KMS-11 (cell line): Measurements from ENCODE around the gene TRRAP.

ENCODE experiments used
- H2AFZ ChIP-seq: fragments of 200-600 bp; sonication (generic); 2 replicates; pipeline ENCODE4 v1.6.1; 2016; ENCODE audit warnings: antibody characterized with exemption, mixed run types, low read depth
- H3K27ac ChIP-seq: fragments of 200-600 bp; sonication (generic); 2 replicates; pipeline ENCODE4 v1.6.1; 2016; ENCODE audit warnings: mild to moderate bottlenecking, mixed run types
- H3K27me3 ChIP-seq: fragments of 200-600 bp; sonication (generic); 2 replicates; pipeline ENCODE4 v1.6.1; 2017; ENCODE audit warnings: mild to moderate bottlenecking, low read depth, mixed run types, moderate library complexity; ENCODE audit not compliant: insufficient read depth
- H3K36me3 ChIP-seq: fragments of 200-600 bp; sonication (generic); 2 replicates; pipeline ENCODE4 v1.6.1; 2017; ENCODE audit warnings: mild to moderate bottlenecking, mixed run types; ENCODE audit not compliant: insufficient read depth
- H3K4me1 ChIP-seq: fragments of 200-600 bp; sonication (generic); 2 replicates; pipeline ENCODE4 v1.6.1; 2016; ENCODE audit warnings: mild to moderate bottlenecking, low read depth, mixed run types; ENCODE audit not compliant: poor library complexity, severe bottlenecking
- H3K4me2 ChIP-seq: fragments of 200-600 bp; sonication (generic); 2 replicates; pipeline ENCODE4 v1.7.0; 2016; ENCODE audit warnings: mild to moderate bottlenecking, mixed run types
- H3K4me3 ChIP-seq: fragments of 200-600 bp; sonication (generic); IDR thresholded peaks from 2 replicates; pipeline ENCODE4 v1.6.1; 2017; ENCODE audit warnings: low read depth, low read length, mixed read lengths; ENCODE audit not compliant: insufficient read depth
- H3K79me2 ChIP-seq: fragments of 200-600 bp; sonication (generic); 2 replicates; pipeline ENCODE4 v1.6.1; 2016; ENCODE audit warnings: low read depth, mixed run types; ENCODE audit not compliant: insufficient read depth
- H3K9ac ChIP-seq: fragments of 200-600 bp; sonication (generic); 2 replicates; pipeline ENCODE4 v1.6.1; 2016; ENCODE audit warnings: mild to moderate bottlenecking, mixed run types
- H4K20me1 ChIP-seq: fragments of 200-600 bp; sonication (generic); 2 replicates; pipeline ENCODE4 v1.6.1; 2016; ENCODE audit warnings: mild to moderate bottlenecking, mixed run types; ENCODE audit not compliant: insufficient read depth
- TF ChIP-seq, protein P1 (sequence below): fragments of 200-600 bp; sonication (generic); conservative IDR thresholded peaks from 2 replicates; pipeline ENCODE4 v1.6.1; 2017; ENCODE audit warnings: low read depth, mild to moderate bottlenecking, antibody characterized with exemption, low read length, moderate library complexity, mixed read lengths

The TRRAP gene

DNA sequence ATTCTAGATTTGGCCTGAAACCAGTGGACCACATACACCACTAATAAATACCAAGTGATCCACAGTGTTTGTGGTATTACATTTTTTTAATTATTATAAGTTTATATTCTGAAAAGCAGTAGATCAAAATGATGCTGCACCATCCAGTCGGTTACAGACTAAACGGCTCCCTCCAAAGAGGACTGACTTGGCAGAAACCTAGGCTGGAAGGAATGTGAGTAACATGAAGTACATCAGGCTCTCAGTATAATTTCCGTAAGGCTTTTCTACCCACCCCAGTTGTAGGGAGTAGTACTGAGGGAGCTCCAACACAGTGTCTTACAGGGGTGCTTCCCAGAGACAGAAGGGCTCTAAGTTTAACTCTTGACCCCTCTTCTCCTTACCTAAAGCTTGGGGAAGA, 119.5 kb downstream of the TRRAP start:
- TF ChIP-seq, protein P1, sequence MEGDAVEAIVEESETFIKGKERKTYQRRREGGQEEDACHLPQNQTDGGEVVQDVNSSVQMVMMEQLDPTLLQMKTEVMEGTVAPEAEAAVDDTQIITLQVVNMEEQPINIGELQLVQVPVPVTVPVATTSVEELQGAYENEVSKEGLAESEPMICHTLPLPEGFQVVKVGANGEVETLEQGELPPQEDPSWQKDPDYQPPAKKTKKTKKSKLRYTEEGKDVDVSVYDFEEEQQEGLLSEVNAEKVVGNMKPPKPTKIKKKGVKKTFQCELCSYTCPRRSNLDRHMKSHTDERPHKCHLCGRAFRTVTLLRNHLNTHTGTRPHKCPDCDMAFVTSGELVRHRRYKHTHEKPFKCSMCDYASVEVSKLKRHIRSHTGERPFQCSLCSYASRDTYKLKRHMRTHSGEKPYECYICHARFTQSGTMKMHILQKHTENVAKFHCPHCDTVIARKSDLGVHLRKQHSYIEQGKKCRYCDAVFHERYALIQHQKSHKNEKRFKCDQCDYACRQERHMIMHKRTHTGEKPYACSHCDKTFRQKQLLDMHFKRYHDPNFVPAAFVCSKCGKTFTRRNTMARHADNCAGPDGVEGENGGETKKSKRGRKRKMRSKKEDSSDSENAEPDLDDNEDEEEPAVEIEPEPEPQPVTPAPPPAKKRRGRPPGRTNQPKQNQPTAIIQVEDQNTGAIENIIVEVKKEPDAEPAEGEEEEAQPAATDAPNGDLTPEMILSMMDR: no peak
- Histone ChIP-seq H3K36me3 (peaks cover 15% of the 10 kb centered on the region; the same call in 1 of the 2 replicates), H4K20me1 (no peaks in the 10 kb centered on the region)

DNA sequence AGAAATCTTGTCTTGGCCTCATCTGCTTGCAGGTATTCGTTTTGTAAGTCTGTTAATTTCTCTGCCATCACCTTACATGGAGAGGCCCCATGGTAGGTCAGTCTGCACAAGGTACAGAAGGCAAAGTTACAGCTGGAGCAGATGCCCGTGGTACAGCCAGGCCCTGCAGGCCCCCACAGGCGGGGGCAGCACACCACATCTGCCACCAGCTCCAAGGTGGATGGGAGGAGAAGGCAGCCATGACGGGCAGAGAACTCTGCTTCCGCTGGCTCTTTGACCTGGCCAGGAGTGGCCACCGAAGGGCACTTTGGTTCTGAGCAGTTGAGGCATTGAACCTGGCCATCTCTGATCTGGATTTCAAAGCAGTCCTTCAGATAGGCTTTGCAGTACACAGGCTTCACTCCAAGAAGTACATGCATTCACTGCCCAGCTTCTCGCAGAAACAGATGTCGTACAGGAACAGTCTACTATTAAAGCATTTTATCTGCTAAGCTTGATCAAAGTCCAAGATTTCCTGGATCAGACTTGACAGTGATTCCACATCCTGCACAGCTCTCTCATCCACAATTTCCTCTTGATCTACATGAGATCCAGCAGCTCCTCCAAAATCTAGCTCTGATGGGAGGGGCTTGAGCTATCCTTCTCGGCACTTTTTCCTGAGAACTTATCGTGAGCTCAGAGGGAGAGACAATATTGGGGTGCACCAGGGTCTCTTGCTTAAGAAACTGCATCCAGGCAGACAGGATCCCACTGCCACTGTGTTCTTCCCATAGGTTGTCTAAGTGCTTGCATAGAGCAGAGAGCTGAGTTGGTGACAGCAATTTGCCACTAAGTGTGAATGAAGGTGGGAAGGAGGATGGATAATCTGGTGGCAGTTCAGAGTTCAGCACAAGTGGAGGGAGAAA, 120.7 kb downstream of the TRRAP start:
- H3K9ac ChIP-seq: no peak overlapping the region
- H3K4me3 ChIP-seq: no peak overlapping the region
- H3K4me2 ChIP-seq: no peak overlapping the region
- H3K79me2 ChIP-seq: peaks cover 6% of the 10 kb centered on the region; the same call in 1 of the 2 replicates
- no peaks in the 10 kb centered on the region for H4K20me1 ChIP-seq
- TF ChIP-seq, protein P1: no peak
- H3K4me1 ChIP-seq: no peaks in the 10 kb centered on the region
- no peak overlapping the region for H2AFZ ChIP-seq
- H3K27me3 ChIP-seq: no peaks in the 10 kb centered on the region
- H3K36me3 ChIP-seq: peaks cover 11% of the 10 kb centered on the region; the same call in 1 of the 2 replicates
- H3K27ac ChIP-seq: no peak overlapping the region

More for the DNA sequence above, 119.5 kb downstream of the TRRAP start:
- Histone ChIP-seq H2AFZ (no peak overlapping the region), H3K27ac (no peak overlapping the region), H3K79me2 (0 out of 2 replicates have a peak, but pooled peaks cover 6% of the 10 kb centered on the region), H3K27me3 (no peaks in the 10 kb centered on the region), H3K9ac (no peak overlapping the region), H3K4me3 (no peak overlapping the region), H3K4me2 (no peak overlapping the region), H3K4me1 (no peaks in the 10 kb centered on the region)

DNA sequence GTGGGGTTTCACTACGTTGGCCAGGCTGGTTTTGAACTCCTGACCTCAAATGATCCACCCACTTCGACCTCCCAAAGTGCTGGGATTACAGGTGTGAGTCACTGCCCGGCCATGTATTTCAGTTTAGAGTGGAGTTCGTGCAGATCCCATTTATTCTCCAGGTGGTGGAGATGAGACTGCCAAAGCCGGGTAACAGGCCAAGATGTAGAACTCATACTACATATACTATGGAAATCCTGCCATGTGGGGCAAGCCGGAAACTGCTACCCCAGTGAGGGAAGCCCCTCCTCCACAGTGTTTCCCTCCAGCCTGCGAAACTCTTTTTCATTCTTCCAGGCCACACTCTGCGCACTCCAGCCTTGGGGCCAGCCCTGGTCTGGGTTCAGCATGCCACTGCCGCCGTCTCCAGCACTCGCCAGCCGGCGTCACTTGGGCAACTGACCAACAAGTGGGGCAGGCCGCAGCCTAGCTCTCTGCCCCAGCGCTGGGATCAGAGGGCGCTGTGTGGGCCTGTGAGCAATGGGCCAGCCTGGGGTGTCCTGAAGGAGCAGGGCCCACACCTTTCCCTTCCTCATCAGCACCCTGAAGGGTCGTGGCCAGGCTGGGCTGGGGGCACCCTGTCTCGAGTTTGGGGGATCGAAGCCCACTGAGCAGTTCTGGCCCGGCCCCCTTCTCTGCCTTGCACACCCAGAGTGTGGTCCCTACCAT, 122.0 kb downstream of the TRRAP start:
- Histone ChIP-seq H3K79me2 (peaks cover 6% of the 10 kb centered on the region; the same call in 1 of the 2 replicates), H2AFZ (no peak overlapping the region), H3K4me3 (no peak overlapping the region), H3K4me2 (no peak overlapping the region), H3K36me3 (peaks cover 11% of the 10 kb centered on the region; the same call in 1 of the 2 replicates), H3K27me3 (no peaks in the 10 kb centered on the region), H3K27ac (no peak overlapping the region), H3K4me1 (no peaks in the 10 kb centered on the region), H4K20me1 (no peaks in the 10 kb centered on the region), H3K9ac (no peak overlapping the region)
- TF ChIP-seq, protein P1: no peak

DNA sequence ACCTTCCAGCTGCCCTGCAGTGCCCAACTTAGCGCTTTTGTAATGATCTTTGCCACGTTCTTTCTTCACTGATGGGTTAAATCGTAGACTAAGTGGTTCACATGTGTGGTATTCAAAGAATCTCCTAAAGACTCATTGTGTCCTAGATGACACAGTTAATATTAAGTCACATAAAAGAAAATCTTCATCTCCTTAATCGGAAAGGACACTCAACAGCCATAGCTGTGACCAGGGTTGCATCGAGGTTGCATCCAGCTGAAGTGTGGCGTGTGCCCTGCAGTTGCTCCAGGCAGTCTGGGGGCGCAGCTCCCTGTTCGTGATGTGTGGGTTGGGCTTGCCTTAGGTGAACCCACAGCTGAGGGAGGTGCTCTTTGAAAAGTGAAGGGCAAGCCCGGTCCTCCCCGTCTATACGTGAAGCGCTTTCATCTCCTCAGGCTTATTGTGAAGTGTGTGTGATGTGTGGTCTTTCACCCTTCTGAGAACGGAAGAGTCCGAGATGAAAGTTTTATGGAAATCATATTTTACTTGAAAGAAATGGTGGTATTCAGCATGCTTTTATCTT, 122.7 kb downstream of the TRRAP start:
- Histone ChIP-seq H3K4me2 (no peak overlapping the region), H3K79me2 (peaks cover 6% of the 10 kb centered on the region; the same call in 1 of the 2 replicates), H3K4me3 (no peak overlapping the region), H3K4me1 (no peaks in the 10 kb centered on the region), H3K36me3 (peaks cover 14% of the 10 kb centered on the region; the same call in 1 of the 2 replicates), H3K27me3 (no peaks in the 10 kb centered on the region), H4K20me1 (no peaks in the 10 kb centered on the region), H3K9ac (no peak overlapping the region), H2AFZ (no peak overlapping the region), H3K27ac (no peak overlapping the region)
- TF ChIP-seq, protein P1: no peak
